H1 (cell line): Measurements from ENCODE around the gene PA2G4. TPM values are rescaled to one million over a fixed set of nuclear protein-coding genes. Genes with fewer than 3 reads are reported as not detected.

Experiments used
- ASH2L ChIP-seq: fragments of 200-600, 300-600 bp; sonication (generic); IDR thresholded peaks from one replicate; pipeline ENCODE4 v1.7.1; 2017; ENCODE audit warnings: low read length
- ATF2 ChIP-seq: IDR thresholded peaks from 2 replicates; pipeline ENCODE4 v1.6.1; 2012; ENCODE audit warnings: low read length, inconsistent platforms
- BACH1 ChIP-seq: IDR thresholded peaks from 2 replicates; pipeline ENCODE4 v1.6.1; 2012; ENCODE audit warnings: low read length, improper control_type of control experiment
- CBX5 ChIP-seq: fragments of 300-800, 300-1000 bp; sonication (generic); IDR thresholded peaks from 2 replicates; pipeline ENCODE4 v1.7.1; 2016; ENCODE audit warnings: antibody characterized with exemption, low read length, low read depth
- CHD2 ChIP-seq: IDR thresholded peaks from 2 replicates; pipeline ENCODE4 v1.6.1; 2012; ENCODE audit warnings: low read length, improper control_type of control experiment
- EGR1 ChIP-seq: IDR thresholded peaks from 2 replicates; pipeline ENCODE4 v1.6.1; 2011; ENCODE audit warnings: low read depth, low read length, borderline replicate concordance
- EP300 ChIP-seq, 2 experiments: IDR thresholded peaks; 1 replicate in 1 of 2; 2 replicates in 1 of 2; pipeline ENCODE4 v1.6.1; 2011 to 2012; ENCODE audit warnings: low read depth in 2 of 2, low read length in 2 of 2, mild to moderate bottlenecking in 2 of 2, borderline replicate concordance in 1 of 2, inconsistent platforms in 1 of 2, moderate library complexity in 1 of 2
- EZH2 ChIP-seq: fragments of 200-600 bp; sonication (generic); IDR thresholded peaks from 2 replicates; pipeline ENCODE4 v1.7.1; 2012; ENCODE audit warnings: low read depth, mild to moderate bottlenecking, moderate library complexity, low read length, inconsistent platforms; ENCODE audit not compliant: severe bottlenecking
- JUN ChIP-seq: IDR thresholded peaks from 2 replicates; pipeline ENCODE4 v1.6.1; 2011; ENCODE audit warnings: low read depth, mild to moderate bottlenecking, improper control_type of control experiment, low read length
- KDM1A ChIP-seq: fragments of 200-600, 300-600 bp; sonication (generic); IDR thresholded peaks from 2 replicates; pipeline ENCODE4 v1.7.1; 2016; ENCODE audit warnings: mild to moderate bottlenecking, low read length, borderline replicate concordance
- MAFK ChIP-seq: IDR thresholded peaks from 2 replicates; pipeline ENCODE4 v1.6.1; 2012; ENCODE audit warnings: low read depth, mild to moderate bottlenecking, improper control_type of control experiment, low read length
- NRF1 ChIP-seq: IDR thresholded peaks from 2 replicates; pipeline ENCODE4 v1.6.1; 2011; ENCODE audit warnings: mild to moderate bottlenecking, low read depth, low read length, improper control_type of control experiment
- POLR2A ChIP-seq, 2 experiments: IDR thresholded peaks; 1 replicate in 1 of 2; 2 replicates in 1 of 2; pipeline ENCODE4 v1.6.1; 2011; ENCODE audit warnings: low read depth in 2 of 2, low read length in 2 of 2, mild to moderate bottlenecking in 2 of 2; ENCODE audit errors: control extremely low read depth in 1 of 2
- POLR2AphosphoS5 ChIP-seq: IDR thresholded peaks from 2 replicates; pipeline ENCODE4 v1.6.1; 2011; ENCODE audit warnings: low read depth, low read length
- SP2 ChIP-seq: IDR thresholded peaks from 2 replicates; pipeline ENCODE4 v1.6.1; 2012; ENCODE audit warnings: mild to moderate bottlenecking, low read length, inconsistent platforms
- SUZ12 ChIP-seq: fragments of 200-600 bp; sonication (generic); IDR thresholded peaks from 2 replicates; pipeline ENCODE4 v1.6.1; 2012; ENCODE audit warnings: mild to moderate bottlenecking, inconsistent platforms, low read length, moderate library complexity, mixed read lengths
- TAF1 ChIP-seq: IDR thresholded peaks from 2 replicates; pipeline ENCODE4 v1.6.1; 2011; ENCODE audit warnings: mild to moderate bottlenecking, low read depth, low read length
- TAF7 ChIP-seq: optimal IDR thresholded peaks from 2 replicates; pipeline ENCODE3; 2011; ENCODE audit warnings: low read depth, mild to moderate bottlenecking, inconsistent platforms, low read length, moderate library complexity, borderline replicate concordance
- TCF12 ChIP-seq: IDR thresholded peaks from 2 replicates; pipeline ENCODE4 v1.6.1; 2011; ENCODE audit warnings: low read depth, mild to moderate bottlenecking, low read length
- ZNF274 ChIP-seq: IDR thresholded peaks from 2 replicates; pipeline ENCODE4 v1.7.0; 2012; ENCODE audit warnings: low read length, borderline replicate concordance; ENCODE audit errors: extremely low read depth
- polyA plus RNA-seq, 7 experiments: library from polyadenylated mRNA; depleted of rRNA in 3 of 7; stranded (reverse) in 5 of 7; unstranded in 2 of 7; fragments of >200 nt in 5 of 7; fragments of 200-250 nt in 2 of 7; gene quantifications; 1 replicate in 5 of 7; 2 replicates in 1 of 7; 4 replicates in 1 of 7; pipeline versions ENCODE4 v1.2.1 to v1.2.3, GENCODE V29; 2011 to 2013; ENCODE audit warnings: missing spikeins in 2 of 7, mixed read lengths in 2 of 7
- total RNA-seq: library from RNA; stranded (reverse); fragmentation: NEBNext Ultra II Directional; extraction: Animal tissue kit (Norgen Biotek cat#: 25700); gene quantifications from 2 replicates; pipeline ENCODE4 v1.2.1, GENCODE V29; 2021
- TF ChIP-seq, protein P1 (sequence below), 3 experiments: IDR thresholded peaks; 1 replicate in 2 of 3; 2 replicates in 1 of 3; pipeline versions ENCODE4 v1.5.1 to v1.6.1; 2011; ENCODE audit warnings: low read length in 3 of 3, mild to moderate bottlenecking in 3 of 3, inconsistent platforms in 2 of 3, low read depth in 1 of 3, moderate library complexity in 1 of 3; ENCODE audit not compliant: insufficient read depth in 1 of 3; ENCODE audit errors: control extremely low read depth in 1 of 3

PA2G4 gene
- total and polyA plus RNA-seq, 2 of the 8 experiments (the other 6 are each of a cell fraction or from before 2014, with no cell fraction given) = 159 to 242 TPM

DNA sequence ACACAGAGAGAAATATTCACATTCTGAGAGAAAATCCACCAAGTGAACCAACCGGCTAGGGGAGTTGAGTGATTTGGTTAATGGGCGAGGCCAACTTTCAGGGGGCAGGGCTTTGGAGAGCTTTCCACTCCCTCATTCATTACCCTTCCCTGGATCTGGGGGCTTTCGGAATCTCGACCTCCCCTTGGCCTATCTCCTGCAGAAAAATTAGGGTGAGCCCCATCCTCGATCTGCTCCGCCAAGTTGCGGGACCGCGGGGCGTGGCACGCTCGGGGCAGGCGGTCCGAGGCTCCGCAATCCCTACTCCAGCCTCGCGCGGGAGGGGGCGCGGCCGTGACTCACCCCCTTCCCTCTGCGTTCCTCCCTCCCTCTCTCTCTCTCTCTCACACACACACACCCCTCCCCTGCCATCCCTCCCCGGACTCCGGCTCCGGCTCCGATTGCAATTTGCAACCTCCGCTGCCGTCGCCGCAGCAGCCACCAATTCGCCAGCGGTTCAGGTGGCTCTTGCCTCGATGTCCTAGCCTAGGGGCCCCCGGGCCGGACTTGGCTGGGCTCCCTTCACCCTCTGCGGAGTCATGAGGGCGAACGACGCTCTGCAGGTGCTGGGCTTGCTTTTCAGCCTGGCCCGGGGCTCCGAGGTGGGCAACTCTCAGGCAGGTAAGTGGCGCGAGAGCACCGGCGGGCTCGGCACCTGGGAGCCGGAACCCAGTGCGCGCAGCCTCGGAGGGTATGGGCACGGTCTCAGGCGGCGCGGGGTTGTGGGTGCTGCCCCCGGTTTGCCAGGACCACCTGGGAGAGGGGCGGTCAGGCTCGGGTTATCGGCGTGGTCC is 24.4 kb upstream of the PA2G4 start, which contains the start of gene ERBB3 (continued):
- TF ChIP-seq, protein P1, sequence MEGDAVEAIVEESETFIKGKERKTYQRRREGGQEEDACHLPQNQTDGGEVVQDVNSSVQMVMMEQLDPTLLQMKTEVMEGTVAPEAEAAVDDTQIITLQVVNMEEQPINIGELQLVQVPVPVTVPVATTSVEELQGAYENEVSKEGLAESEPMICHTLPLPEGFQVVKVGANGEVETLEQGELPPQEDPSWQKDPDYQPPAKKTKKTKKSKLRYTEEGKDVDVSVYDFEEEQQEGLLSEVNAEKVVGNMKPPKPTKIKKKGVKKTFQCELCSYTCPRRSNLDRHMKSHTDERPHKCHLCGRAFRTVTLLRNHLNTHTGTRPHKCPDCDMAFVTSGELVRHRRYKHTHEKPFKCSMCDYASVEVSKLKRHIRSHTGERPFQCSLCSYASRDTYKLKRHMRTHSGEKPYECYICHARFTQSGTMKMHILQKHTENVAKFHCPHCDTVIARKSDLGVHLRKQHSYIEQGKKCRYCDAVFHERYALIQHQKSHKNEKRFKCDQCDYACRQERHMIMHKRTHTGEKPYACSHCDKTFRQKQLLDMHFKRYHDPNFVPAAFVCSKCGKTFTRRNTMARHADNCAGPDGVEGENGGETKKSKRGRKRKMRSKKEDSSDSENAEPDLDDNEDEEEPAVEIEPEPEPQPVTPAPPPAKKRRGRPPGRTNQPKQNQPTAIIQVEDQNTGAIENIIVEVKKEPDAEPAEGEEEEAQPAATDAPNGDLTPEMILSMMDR (IDR thresholded peaks at IDR 0.05; ENCODE audit: control extremely low read depth in 1 of 3, insufficient read depth in 1 of 3, low read depth in 1 of 3, low read length in 3 of 3) = no peak
- no peak for TF ChIP-seq SP2
- TF ChIP-seq TAF1 = peak; percentile 29
- peak; percentile 64 for TF ChIP-seq ASH2L
- TF ChIP-seq JUN = no peak
- TF ChIP-seq KDM1A = no peak
- no peak for TF ChIP-seq EZH2
- no peak for TF ChIP-seq TAF7
- TF ChIP-seq MAFK = no peak
- 0 out of 2 replicates have a peak, but pooled peaks have one; percentile 34 for TF ChIP-seq EGR1
- no peak for TF ChIP-seq ZNF274
- TF ChIP-seq ATF2 = no peak
- no peak for TF ChIP-seq NRF1
- TF ChIP-seq BACH1 = no peak
- TF ChIP-seq POLR2AphosphoS5 = peak; percentile 46; the same call in 1 of the 2 replicates
- TF ChIP-seq SUZ12 = no peak
- 0 out of 2 replicates have a peak, but pooled peaks have one; percentile 25 for TF ChIP-seq TCF12
- TF ChIP-seq POLR2A (IDR thresholded peaks at IDR 0.05; ENCODE audit: control extremely low read depth in 1 of 2, low read depth in 2 of 2, low read length in 2 of 2) = peak in 1 of 2 experiments; percentile 47; a peak in 1 of 3 replicates
- no peak for TF ChIP-seq CBX5
- no peak for TF ChIP-seq CHD2
- no peak for TF ChIP-seq EP300 (IDR thresholded peaks at IDR 0.05; ENCODE audit: borderline replicate concordance in 1 of 2, low read depth in 2 of 2, low read length in 2 of 2)
